ENCODE measurements around the gene CPPED1.

Gene CPPED1

DNA sequence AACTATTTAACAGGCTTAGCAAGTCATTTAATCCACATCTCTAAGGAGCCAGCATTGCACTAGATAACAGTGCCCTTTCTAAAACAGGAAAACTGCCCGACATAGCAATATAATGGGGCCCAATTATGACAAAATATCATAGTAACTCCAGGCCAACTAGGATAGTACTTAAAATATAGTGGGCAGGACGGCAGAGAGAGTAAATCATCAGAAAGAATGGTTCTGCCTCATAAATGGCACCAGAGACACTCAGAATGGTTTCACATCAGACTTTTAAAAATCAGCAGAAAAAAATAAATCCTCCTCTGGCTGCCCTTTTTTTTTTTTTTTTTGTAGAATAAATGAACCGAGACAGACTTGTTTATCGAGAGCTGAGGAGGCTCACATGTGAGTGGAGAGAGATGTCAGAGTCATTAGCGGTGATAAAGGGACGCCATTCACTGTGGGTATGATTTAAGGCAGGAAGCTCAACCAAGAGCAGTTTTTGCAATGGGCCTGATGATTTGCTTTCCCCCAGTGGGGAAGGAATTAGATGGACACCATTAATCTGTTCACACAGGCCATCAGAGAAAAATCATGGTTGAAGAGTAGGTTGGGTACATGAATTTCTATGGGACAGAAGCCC, 62.6 kb downstream of the CPPED1 start:
- H3K4me3 ChIP-seq (ENCODE audit: low read depth, low read length), result no peak overlapping the region

DNA sequence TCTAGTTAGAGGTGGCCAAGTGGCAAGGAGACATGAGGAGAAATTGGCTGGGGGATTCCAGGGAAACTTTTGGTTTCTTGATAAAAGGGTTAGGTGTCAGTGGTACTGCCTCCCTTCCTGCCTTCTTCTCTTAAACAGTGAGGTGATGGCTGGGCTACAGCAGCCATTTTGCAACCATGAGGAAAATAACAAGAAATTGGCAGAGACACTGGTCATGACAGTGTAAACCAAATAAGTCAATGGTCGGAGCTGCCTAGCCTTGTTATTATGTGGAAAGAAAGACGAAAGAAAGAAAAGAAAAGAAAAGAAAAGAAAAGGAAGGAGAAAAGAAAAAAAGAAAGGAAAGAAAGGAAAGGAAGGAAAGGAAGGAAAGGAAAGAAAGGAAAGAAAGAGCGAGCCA, 63.9 kb downstream of the CPPED1 start:
- H3K4me3 ChIP-seq (ENCODE audit: low read depth, low read length), result no peak overlapping the region

- H3K4me3 ChIP-seq (ENCODE audit: low read depth, low read length), result no peak overlapping the region
Observed at GRCh38 chr16:12737563-12737962, 66.1 kb downstream of the CPPED1 start.

DNA sequence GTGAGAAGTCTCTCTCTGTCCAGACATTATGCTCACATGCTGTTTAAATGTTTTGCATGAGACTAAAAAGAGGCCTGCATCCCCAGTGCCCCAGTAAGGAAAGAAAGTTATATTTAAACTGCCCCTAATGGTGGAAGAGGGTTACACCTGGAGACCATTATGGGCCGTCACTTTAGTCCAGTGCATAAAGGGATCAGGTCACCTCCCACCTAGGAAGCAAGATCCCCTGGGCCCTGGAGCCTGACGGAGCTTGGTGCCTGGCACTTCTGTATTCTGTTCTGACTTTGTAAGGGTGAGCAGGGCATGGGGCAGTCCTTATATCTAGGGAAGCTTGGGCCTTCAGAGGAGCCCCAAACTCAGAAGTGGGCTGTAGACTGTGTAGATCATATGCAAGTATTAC, 67.9 kb downstream of the CPPED1 start:
- no peak overlapping the region for H3K4me3 ChIP-seq (ENCODE audit: low read depth, low read length)

GRCh38 chr16:12732600-12732999, 71.1 kb downstream of the CPPED1 start:
- H3K4me3 ChIP-seq (ENCODE audit: low read depth, low read length), result no peak overlapping the region

DNA sequence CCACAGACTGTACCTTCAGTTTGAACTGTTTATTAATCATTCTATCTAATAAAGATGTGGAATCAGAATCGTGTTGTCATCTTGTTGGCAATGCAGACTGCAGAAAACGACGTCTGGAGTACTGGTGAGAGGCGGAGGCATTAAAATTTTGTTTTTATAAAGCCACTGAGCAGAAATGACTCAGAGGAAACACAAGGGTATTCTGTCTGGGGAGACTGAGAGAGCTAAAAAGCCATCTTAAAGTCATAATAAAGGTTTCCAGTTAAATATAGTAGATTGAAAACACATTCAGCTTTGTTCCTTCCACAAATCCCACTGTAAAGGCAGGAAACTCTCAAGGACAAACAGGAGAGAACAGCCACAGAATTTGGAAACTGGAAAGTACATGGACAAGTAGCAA, 74.2 kb downstream of the CPPED1 start:
- no peak overlapping the region for H3K4me3 ChIP-seq (ENCODE audit: low read depth, low read length)

DNA sequence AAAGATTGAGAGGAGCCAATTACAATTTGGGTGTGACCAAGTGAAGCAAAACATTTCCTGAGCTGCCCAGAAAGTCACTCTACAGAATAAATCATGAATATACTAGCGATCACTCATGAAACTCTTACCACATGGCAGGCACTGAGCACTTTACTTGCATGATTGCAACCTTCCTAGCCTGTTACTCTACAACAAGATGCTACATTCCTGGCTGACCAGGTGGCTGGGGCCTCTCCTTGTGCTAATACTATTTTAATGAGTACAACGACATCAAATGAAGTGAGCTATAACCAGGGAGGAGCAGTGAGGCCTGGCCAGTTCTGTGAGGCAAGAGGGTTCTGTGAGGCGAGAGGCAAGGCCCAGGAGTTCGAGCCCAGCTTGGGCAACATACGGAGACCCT, 75.2 kb downstream of the CPPED1 start:
- H3K4me3 ChIP-seq (ENCODE audit: low read depth, low read length), result no peak overlapping the region

DNA sequence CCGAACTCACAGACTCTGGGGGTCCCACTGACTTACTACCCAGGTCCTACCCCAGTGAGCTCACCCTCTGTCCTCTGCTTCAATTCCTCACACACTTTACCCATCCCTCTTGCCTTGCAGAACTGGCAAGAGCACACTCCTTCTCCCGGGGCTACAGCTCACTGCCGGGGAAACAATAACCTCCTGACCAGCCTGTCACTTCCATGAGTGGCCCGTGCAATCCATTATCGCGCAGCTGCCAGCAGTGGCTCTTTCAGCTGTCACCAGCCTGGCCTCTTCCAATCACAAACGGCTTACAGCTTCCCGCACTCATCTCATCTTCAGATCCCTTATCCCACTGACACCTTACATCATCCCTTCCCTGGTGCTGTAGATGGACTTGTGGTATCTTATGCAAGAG, 79.5 kb downstream of the CPPED1 start:
- H3K4me3 ChIP-seq (ENCODE audit: low read depth, low read length), result no peak overlapping the region

DNA sequence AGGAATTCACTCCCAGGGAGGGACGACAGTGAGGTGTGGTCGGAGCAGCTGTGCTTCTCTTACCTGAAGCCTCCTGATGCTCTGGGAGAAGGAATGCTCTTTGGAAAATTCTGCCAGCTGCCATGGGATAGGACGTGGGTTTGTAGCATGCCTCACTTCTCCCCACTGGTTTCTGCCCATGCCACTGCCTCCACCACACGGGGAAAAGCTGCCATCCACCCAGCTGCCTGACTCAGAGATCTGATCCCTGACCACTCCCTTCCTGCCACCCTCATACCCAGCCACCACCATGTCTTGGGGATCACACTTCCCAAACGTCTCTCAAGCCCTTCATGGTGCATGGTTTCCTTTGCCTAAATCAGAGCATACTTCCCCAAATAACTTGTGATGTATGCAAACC, 80.0 kb downstream of the CPPED1 start:
- H3K4me3 ChIP-seq (ENCODE audit: low read depth, low read length), result no peak overlapping the region

DNA sequence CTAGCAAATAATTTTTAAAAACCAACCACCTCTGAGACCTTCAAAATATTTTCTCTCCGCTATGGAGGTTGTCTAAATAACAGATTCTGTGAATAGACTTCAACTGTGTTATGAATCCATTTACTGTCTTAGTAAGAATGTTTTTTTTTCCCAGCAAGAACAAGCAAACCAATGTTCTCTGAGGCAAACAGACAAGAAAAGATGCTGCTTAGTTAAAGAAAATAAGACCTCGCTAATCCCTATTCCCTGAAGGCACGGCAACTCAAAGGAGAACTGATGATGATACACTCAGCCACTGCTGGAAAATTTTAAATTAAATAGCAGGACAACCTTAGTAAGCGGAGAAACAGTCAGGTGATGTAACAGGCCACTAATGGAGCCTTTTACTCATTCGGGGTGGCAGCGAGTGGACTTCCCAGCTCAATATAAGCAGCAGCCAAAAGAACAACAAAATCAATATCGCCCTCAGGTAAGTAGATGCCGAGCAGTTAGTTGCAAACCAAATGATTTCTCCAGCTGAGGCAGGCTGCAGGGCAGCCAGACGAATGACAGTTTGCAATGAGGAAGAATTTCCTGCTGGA, 81.8 kb downstream of the CPPED1 start:
- H3K4me3 ChIP-seq (ENCODE audit: low read depth, low read length), result no peak overlapping the region

GRCh38 chr16:12719972-12720371, 83.7 kb downstream of the CPPED1 start:
- H3K4me3 ChIP-seq (ENCODE audit: low read depth, low read length), result no peak overlapping the region

DNA sequence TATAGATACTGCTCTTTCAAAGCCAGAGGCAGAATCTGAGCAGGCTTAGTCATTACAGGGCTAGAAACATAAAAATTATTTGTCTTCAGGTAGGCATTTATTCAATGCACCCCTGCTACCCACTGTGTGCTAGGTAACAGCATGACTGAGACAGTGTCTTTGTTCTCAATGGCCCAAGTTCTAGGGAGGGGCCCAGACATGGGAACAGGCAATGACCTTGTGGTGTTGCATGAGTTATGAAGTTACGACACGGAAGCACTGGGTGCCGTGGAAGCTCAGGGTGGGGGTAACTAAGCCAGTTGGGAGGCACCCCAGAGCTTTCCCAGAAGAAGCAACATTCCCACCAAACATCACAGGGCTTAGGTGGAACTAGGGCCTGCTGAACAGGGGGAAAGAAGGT, 87.0 kb downstream of the CPPED1 start:
- no peak overlapping the region for H3K4me3 ChIP-seq (ENCODE audit: low read depth, low read length)

- H3K4me3 ChIP-seq (ENCODE audit: low read depth, low read length), result no peak overlapping the region
Observed at GRCh38 chr16:12709807-12710206, 93.9 kb downstream of the CPPED1 start.

DNA sequence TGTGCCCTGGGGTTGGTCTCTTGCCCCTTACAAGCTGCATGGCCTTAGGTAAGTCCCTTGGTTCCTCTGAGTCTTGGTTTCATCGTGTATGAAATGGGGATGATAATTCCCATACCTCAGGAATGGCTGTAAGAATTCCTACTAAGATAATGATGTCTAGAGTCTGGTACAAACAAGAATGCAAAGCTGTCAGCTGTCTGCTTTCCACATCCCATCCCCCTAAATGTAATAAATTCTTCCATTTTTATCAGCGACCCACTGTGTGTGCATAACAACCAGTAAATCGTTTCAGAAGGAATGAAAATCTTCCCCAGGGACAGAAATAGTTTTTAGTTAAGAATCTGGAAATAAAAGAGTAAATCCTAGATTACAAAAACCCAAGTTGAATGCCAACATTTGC, 95.4 kb downstream of the CPPED1 start:
- H3K4me3 ChIP-seq (ENCODE audit: low read depth, low read length), result no peak overlapping the region

DNA sequence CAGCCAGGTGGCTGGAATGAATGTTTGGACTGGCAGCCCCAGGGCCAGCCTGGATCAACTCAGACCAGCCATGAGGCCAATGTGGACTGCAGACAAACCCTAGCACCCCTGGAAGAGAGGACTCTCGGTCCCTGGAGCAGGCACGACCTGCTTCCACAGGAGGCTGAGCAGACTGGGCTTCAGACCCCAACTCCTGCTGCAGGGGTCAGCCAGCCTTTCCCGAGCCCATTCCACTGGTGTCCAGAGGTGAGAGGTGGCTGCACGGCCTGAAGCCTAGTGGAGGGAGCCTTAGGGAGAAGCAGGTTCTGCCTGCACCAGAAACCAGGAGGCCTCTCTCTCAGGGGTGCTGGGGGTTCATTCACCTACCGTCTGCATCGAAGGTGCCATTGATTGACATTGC, 97.1 kb downstream of the CPPED1 start:
- no peak overlapping the region for H3K4me3 ChIP-seq (ENCODE audit: low read depth, low read length)

GRCh38 chr16:12704492-12705111, 99.1 kb downstream of the CPPED1 start:
- H3K4me3 ChIP-seq (ENCODE audit: low read depth, low read length), result no peak overlapping the region

GRCh38 chr16:12703935-12704334, 99.8 kb downstream of the CPPED1 start:
- no peak overlapping the region for H3K4me3 ChIP-seq (ENCODE audit: low read depth, low read length)

GRCh38 chr16:12700161-12700560, 103.5 kb downstream of the CPPED1 start:
- no peak overlapping the region for H3K4me3 ChIP-seq (ENCODE audit: low read depth, low read length)

DNA sequence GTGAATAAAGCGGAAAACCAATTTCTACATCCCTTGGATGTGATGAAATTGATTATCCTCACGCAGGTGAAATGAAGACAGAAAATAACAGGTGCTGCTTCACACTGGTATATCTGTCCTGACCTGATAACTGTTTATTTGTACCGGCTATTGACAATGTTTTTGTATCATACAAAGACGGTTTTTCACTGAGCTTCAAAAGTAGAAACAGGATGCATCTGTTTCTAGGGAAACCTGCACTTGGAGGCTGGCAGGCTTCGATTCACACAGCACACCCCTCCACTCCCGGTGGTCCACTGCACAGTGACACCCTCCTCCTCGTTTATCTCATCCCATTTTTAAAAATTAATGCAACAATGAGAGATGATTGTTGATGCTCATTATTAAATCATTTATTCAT, 104.5 kb downstream of the CPPED1 start:
- H3K4me3 ChIP-seq (ENCODE audit: low read depth, low read length), result no peak overlapping the region

DNA sequence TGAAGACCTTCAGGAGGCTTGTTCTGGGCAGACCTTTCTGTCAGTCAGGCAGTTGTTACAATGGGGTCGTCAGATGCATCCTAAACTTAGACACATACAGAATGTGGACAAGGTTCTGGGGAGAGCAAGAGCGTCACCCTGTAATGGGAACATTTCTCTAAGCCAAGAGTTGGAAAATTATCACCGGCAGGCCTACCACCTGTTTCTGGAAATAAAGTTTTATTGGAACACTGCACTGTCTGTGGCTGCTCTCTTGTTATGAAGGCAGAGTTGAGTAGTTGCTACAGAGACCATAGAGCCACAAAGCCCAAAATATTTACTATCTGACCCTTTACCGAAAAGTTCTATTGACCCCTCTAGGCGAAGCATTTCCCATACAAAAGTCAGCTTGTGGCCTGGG, 106.2 kb downstream of the CPPED1 start:
- H3K4me3 ChIP-seq (ENCODE audit: low read depth, low read length), result no peak overlapping the region

DNA sequence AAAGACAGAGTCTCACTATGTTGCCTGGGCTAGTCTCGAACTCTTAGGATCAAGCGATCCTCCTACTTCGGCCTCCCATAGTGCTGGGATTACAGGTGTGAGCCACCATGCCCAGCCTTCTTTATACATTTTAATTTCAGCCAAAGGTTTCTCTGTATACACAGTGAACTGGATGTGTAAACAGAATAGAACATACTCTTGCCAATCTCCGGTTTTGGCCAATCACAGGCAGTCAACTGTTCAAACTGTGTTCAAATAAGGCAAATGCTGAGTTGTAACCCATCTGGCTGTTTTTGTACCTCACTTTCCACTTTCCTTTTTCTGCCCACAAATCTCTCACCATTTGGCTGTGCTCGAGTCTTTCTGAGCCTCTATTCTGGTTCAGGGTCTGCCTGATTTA, 108.2 kb downstream of the CPPED1 start:
- no peak overlapping the region for H3K4me3 ChIP-seq (ENCODE audit: low read depth, low read length)

GRCh38 chr16:12690024-12690423, 113.7 kb downstream of the CPPED1 start:
- no peak overlapping the region for H3K4me3 ChIP-seq (ENCODE audit: low read depth, low read length)

Measured in iPS-11a (cell line).